GM19452 (cell line): Measurements from ENCODE around the gene DSC2.
"Not testable (repeated sequence)": the region's sequence is repeated elsewhere in the genome, so short reads cannot be mapped to it uniquely, and the experiment has no call there.

Source experiments
- ATAC-seq: cut with Tn5 transposase; IDR thresholded peaks from one replicate; pipeline ENCODE4 v1.9.1; 2021; ENCODE audit not compliant: unreplicated experiment

Gene DSC2

GRCh38 chr18:31045599-31045998 lies 56.6 kb downstream of the DSC2 start:
- ATAC-seq = no peak

- ATAC-seq = no peak
Measured at GRCh38 chr18:31044926-31045325, 57.3 kb downstream of the DSC2 start.

GRCh38 chr18:31043709-31044108 lies 58.5 kb downstream of the DSC2 start:
- no peak for ATAC-seq

GRCh38 chr18:31042406-31043181 lies 59.6 kb downstream of the DSC2 start, which contains the start of gene DSC3:
DSC3 (minus strand) TSS chr18:31042742; CDS start chr18:31042660, 82 bp downstream.
- ATAC-seq = no peak

- ATAC-seq = no peak
Measured at GRCh38 chr18:31042084-31042405, 60.2 kb downstream of the DSC2 start.

- ATAC-seq = no peak
Measured at GRCh38 chr18:31041271-31042083, 60.7 kb downstream of the DSC2 start.

GRCh38 chr18:31040686-31041270 lies 61.4 kb downstream of the DSC2 start:
- no peak for ATAC-seq

- no peak for ATAC-seq
Measured at GRCh38 chr18:31039426-31039825, 62.8 kb downstream of the DSC2 start.

- not testable (repeated sequence) for ATAC-seq
Measured at GRCh38 chr18:31037686-31038085, 64.5 kb downstream of the DSC2 start.

- ATAC-seq = no peak
Measured at GRCh38 chr18:31034541-31034940, 67.7 kb downstream of the DSC2 start.

- ATAC-seq = no peak
Measured at GRCh38 chr18:31030574-31031278, 71.5 kb downstream of the DSC2 start.

- ATAC-seq = no peak
Measured at GRCh38 chr18:31015715-31016434, 86.3 kb downstream of the DSC2 start.

GRCh38 chr18:31011455-31011854 lies 90.8 kb downstream of the DSC2 start:
- ATAC-seq = not testable (repeated sequence)

- no peak for ATAC-seq
Measured at GRCh38 chr18:31010601-31011000, 91.6 kb downstream of the DSC2 start.
